Middle frontal gyrus (tissue), 1 donor: ENCODE results near the gene NR2F1-AS1.

Source experiments
- DNase-seq: peaks from one replicate; pipeline ENCODE4 v3.0.0-alpha.2; 2015; ENCODE audit warnings: low spot score; ENCODE audit errors: extremely low spot score

NR2F1-AS1 gene

DNA sequence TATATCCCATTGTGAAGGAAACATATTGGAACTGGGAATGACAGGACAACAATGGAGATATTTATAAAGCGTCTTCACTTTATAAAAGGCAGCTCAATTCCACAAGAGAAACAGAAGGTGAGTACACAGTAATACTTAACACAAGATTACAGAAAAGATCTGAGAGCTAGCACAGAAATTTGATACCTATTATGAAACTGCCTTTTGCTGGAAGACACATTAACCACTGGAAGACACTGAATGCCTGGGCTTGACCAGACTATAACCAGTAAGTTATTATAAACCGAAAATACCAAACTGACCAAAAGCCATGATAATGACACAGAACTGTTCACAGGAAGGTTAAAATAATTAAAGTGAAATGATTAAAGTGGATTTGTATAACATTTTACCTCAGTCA lies 195.4 kb downstream of the NR2F1-AS1 start:
- DNase-seq, result no peak

DNA sequence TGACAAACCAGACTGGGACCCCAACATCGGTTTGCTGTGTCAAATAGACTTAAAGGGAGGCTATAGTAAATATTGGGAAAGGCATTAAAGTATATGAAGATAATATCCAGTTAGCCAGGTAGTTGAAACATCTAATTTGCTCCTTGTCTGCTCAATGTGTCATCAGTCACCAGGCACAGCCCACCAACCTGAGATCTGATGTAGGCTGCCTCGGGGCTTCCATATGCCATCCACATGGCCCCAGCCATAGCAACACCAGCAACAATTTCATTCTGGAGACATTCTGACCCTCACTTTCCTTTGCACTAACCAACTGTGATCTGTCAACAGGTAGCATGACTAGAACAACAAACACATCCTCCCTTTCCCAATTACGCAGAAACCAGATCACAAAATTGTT lies 196.0 kb downstream of the NR2F1-AS1 start:
- no peak for DNase-seq

DNA sequence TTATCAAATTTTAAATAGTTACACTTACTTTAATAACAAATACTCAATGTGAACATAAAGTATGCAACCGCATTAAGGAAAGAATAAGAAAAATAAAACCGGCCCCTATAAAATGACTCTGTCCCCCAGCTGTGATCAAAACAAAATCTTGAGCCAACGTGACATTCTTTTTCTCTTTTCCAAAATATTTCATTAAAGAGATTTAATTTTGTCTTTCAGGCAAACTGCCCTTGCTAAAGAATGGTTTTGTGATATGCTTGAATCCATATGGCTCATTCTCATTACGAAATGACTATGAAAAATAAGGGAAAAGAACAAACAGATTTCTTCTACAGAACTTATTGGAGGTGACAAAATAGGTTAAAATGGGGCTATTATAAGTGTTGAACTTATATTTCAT lies 197.0 kb downstream of the NR2F1-AS1 start:
- DNase-seq, result no peak

DNA sequence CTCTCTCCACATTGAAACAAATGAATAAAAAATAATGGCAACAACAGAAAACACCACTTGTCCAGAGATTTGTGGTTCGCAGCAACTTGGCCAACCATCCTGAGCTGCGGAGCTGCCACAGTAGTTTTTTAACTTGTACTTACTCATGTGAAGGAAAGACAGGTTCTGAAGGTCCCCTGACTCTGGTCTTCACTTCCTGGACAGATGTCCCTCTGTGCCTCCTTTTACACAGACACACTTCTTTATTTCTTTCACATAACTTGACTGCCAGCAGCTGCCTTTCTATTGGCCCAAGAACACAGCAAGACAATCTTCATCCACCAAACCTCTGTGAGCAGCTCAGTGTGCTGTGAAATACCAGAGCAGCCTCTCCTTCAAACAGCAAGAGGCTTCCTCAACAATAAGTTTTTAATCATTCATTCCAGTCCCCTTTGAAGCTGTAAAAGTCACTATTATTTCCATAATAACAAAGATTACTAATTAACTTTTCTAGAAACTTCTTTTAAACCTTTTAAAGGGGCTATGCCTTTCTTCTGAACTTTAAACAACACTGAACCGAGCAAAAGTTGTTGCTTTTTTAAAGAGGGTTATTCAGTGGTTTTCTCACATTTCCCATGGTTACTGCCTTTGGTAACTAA lies 198.7 kb downstream of the NR2F1-AS1 start:
- no peak for DNase-seq

DNA sequence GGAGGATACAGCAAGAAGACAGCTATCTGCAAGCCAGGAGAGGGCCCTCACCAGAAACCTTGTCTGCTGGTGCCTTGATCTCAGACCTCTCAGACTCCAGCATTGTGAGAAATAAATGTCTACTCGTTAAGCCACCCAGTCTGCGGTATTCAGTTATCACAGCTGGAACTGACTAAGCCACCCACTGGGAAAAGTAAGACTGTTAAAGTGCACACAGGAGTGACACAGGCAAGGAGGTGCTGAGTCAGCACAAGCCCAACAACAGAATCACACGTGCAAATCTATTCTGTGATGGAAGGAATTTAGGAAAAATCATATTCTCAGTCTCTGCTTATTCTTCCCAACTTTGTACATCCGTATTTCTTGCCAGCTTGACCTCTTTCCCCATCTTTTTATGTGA lies 200.0 kb downstream of the NR2F1-AS1 start:
- DNase-seq, result no peak

GRCh38 chr5:93378073-93378472 lies 202.9 kb downstream of the NR2F1-AS1 start:
- DNase-seq, result no peak

DNA sequence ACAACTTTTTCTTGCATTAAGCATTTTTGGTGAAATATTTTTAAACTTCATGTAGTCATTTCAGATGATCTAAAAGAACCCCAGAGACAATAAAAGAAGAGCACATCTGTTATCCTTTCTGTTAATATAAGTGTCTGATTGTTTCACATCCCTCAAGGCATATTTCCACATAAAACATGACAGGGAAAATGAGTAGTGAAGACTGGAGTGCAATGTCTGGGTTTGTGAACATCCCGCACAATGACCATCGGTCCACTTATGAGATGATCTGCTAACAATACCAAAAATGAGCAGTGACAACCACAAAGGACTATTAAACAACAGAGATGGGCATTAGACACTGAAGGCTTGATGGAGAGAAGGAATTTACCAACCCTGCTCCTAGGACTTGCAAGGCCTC lies 209.1 kb downstream of the NR2F1-AS1 start:
- no peak for DNase-seq

GRCh38 chr5:93364378-93364777 lies 216.6 kb downstream of the NR2F1-AS1 start:
- DNase-seq, result no peak

- no peak for DNase-seq
Measured at GRCh38 chr5:93360436-93361088, 220.5 kb downstream of the NR2F1-AS1 start.

- no peak for DNase-seq
Measured at GRCh38 chr5:93359960-93360305, 221.1 kb downstream of the NR2F1-AS1 start.
